GM18873 (cell line): ENCODE data around the gene SYNPO.

Experiments used
- ATAC-seq: cut with Tn5 transposase; IDR thresholded peaks from one replicate; pipeline ENCODE4 v1.9.1; 2021; ENCODE audit warnings: mild to moderate bottlenecking, moderate library complexity, moderate number of reproducible peaks; ENCODE audit not compliant: unreplicated experiment, low FRiP score

Gene SYNPO

DNA sequence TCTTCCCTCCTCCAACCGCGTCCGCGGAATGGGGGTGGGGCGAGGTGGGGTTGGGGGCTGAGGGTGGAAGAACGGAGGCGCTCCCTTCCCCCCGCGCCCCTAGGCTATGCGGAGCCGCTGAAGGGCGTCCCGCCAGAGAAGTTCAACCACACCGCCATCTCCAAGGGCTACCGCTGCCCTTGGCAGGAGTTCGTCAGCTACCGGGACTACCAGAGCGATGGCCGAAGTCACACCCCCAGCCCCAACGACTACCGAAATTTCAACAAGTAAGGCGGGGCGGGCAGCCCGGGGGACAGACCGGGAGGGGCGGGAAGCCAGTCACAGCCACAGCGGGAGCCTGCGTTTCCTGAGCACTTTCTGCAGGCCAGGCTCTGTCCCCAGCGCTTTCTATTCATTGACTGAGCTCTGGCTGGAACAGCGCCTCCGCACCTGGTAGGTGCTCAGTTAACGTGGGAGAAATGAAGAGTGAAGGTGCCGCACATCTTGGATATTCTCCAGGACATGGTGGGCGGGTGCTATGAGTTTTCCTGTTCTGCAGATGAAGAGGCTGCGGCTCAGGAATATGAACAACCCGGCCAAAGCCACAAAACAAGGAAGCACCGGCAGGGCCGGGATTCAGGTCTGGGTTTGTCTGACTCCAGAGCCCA lies 31.9 kb downstream of the SYNPO start:
- ATAC-seq: no peak

DNA sequence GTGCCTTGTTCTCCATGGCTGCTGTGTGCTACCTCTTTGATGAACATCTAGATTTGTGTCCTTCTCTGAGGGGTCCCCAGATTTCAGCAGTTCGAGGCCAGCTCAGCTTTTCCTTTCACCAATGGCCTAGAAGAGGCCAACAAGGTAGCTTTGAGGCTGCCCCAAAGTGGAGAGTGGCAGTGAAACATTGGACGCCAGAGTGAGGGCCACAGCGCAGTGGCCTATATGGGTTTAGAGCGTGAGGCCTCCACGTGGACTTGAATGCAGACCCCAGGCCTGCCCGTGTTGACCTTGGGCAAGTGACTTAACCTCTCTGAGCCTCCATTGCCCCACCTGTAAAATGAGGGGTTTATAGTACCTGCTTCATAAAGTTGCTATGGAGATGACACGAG lies 32.4 kb downstream of the SYNPO start:
- ATAC-seq: no peak

DNA sequence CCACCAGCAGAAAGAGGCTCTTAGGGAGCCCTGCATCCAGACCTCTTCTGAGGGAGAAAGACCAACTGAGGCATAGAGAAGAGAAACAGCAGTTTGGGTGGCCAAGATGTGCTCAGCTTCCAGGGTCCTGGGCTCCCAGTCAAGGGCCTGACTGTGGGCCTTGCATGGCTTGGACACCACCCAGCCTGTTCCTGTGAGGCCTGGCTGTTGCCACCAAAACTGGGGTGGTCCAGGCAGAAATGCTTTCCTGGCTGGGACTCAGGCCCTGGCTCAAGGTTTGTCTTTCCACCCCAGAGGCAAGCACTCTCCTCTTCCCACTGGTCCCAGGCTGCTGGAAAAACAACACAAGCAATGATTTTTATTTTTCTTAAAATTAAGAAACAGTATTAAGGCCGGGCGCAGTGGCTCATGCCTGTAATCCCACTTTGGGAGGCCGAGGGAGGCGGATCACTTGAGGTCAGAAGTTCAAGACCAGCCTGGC lies 33.9 kb downstream of the SYNPO start:
- no peak for ATAC-seq

DNA sequence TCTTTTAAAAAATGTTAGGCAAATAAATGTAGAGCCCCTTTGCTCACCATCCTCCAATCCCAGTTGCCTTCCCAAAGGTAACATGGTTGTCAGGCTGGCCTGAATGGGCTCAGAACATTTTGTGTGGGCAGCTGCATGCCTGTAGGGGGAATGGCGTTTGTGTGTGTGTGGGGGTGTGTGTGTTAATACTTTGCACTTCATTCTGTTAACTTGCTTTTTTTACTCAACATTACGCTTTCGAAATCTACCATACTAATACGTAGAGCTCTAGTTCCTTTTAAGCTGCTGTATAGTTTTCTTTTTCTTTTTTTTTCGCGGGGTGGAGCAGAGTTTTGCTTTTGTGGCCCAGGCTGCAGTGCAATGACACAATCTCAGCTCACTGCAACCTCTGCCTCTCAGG lies 34.6 kb downstream of the SYNPO start:
- ATAC-seq: no peak

DNA sequence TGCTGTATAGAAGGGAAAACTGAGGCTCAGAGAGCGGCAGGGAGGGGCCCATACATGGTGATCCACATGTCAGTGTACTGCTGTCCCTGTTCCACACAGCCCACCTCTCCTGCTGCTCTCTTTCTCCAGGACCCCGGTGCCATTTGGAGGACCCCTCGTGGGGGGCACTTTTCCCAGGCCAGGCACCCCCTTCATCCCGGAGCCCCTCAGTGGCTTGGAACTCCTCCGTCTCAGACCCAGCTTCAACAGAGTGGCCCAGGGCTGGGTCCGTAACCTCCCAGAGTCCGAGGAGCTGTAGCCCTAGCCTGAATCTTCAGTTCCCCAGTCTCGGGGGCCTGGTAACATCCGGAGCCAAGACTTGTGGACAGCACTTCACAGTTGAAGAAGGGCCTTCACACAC lies 36.1 kb downstream of the SYNPO start:
- no peak for ATAC-seq

DNA sequence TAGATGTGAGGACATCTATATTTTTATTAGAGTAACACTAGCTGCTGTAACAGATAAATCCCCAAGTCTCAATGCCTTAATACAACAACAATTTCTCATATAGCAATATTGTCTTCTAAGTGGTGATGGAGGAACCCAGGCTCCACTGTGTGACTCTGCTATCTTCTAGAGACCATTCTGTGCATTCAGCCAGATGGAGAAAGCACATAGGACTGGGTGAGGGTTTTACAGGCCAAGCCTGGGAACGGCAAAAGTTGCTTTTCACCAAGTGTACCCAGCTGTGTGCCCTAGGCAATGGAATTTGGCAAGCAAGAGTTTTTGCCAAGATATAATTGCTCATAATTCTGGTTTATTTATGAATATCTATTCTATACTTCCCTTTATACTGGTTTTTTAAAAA lies 48.7 kb downstream of the SYNPO start:
- no peak for ATAC-seq

DNA sequence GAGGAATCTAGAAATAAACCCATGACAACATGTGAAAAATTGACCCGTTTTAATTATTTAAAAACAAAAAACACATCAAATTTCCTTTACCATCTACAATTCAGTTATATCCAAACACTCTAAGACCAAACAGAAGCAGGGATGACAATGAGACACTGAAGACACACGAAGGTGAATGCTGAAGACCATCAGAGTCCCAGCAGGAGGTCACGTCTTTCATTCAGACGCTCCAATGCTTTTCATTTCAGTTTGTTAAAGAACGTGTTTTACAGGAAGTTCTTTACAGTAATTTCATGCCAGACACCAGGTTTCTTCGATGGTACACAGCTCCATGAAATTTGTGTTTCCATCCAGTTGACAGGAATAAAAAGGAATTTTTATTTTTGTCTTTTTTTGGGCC lies 50.3 kb downstream of the SYNPO start:
- no peak for ATAC-seq

DNA sequence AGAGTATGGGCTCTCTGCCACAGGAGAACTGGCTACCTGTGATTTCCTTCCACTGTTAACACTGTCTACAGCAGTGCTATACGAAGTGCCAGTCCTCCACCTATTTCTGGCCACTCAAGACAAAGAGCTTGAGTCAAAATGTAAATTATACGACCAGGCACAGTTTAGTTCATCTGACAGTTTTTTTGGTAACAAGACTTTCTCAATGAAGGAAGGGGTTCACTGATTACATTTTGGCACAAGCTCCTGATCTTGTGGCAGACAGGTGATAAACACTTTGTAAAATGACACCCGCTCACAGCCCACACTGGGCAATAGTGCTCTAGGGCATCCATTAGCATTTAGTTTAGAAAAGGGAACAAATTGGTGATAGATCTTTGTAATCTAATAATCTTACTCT lies 51.8 kb downstream of the SYNPO start:
- no peak for ATAC-seq

DNA sequence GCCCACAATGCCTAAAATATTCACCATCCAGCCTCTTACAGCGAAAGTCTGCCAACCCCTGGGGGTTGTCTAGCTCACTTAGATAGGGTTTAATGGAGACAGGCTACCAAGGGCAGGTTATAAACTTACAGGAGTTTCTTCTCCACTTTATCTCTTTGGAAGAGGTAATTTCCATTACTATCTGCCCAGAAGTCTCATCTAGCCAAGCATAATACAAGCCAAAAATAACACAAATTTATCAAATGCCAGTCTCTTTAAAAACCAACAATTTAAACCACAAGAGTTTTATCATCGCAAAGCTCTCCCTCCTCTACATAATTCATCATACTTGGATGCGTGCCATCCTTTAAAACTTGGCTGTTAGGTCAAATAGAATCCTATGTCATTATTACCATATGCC lies 54.2 kb downstream of the SYNPO start:
- ATAC-seq: no peak

DNA sequence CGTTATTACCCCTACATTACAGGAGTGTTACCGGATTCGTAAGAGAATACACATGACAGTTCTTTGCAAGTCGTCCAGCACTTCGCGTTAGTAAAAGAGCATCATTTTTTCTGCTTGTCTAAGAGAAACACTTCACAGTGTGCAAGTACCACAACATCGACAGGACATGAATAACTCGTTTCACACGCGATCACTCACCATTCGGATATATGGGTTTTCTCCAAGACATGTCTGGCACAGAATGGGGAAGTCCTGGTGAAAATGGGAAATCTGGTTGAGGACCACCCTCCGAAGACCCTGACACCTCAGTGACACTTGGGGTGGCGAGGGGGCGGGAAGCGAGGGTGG lies 59.8 kb downstream of the SYNPO start:
- no peak for ATAC-seq

DNA sequence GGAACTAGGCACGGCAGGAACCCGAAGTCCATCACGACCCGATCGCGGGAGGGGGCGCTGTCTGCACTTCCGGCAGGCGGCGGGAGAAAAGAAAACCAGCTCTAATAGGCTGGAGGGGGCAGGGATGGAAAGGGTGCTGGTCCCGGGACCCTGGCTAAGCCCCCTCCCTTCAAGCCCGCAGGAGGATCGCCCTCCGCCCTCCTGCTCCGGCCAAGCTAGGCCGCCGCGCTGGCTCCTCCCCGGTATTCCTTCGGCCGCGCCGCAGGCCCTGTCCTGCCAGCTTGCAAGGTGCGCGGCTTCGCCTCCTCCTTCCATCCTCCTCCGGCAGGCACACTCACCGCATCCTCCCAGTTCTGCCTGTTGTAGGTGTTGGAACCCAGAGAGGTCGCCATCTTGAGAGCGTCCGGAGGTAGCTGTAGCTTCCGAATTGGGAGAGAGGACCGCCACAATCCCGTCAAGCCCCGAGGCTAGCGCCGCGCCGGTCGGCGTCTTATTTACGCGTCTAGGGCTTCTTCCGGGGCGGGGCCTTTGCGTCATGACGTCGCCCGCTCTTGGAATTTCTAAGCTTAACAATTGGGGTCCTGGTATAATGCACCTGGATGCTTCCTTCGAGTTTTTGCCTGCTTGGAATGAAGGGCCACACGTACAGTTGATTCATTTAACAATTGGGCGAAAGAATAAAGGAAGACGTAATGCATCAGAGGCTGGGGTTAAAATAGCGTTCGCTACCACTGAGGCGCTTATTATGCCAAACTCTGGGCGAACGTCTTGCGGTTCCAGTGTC lies 60.3 kb downstream of the SYNPO start, which contains the start of gene RBM22:
TSS of gene RBM22 (minus strand) at position 469 of the 784 bp plus-strand sequence. CDS start at position 392, 77 bp downstream.
- peak; percentile 88 for ATAC-seq

DNA sequence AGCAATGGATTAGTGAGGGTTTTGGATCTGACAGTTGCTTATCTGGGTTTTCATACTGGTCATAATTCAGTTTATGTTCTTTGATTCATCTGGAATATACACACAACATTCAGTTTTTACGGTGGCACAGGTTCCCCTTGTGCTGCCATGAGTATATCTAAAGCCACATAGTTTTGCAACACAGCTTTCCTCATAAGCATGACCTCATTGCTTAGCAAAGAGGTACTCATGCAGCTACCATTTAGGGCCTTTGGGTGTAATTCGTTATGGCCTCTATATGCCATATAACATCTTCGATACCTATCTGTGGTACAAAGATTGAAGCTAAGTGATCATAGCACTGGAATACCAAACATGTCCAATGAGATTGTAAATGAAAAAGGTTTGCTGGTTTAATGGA lies 63.3 kb downstream of the SYNPO start:
- ATAC-seq: no peak

DNA sequence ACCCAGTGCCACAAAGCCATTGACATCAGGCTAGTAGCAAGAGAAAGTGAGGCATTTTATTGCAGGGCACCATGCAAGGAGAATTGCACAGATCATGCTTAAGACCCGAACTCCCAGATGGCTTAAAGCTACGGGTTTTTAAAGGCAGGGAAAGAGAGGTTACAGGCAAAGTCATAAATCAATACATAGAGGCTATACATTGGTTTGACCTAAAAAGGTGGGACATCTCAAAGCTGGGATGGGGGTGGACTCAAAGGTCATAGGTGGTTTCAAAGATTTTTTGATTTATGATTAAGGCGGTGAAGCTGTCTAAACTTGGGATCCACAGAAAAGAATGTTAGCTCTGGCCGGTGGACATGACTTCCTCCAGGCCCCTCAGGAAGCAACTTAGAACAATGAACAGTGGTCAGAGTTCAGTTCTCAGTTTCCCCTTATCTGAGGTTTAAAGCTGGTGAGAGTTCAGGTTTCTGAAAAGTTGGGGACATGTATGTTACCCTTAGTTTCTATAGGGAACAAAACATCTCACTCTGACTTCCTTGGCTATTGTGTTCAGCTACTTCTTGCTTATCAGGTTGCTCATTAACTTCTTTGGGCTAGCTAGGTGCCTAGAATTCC lies 66.4 kb downstream of the SYNPO start:
- ATAC-seq: no peak
